Measurements from ENCODE around the gene DAGLA. TPM values are rescaled to one million over a fixed set of nuclear protein-coding genes. Genes with fewer than 3 reads are reported as not detected.

DAGLA gene
- total and polyA plus RNA-seq, 2 donors (not counting 3 experiments of a cell fraction or from before 2014, with no cell fraction given) = 2.5 to 4.7 TPM

- no peak for TF ChIP-seq EZH2 (IDR thresholded peaks at IDR 0.05; ENCODE audit: borderline replicate concordance, low read depth, low read length, severe bottlenecking)
- no peak for TF ChIP-seq JUN (IDR thresholded peaks at IDR 0.05; ENCODE audit: borderline replicate concordance, insufficient read depth, insufficient read length, low read depth)
- no peak for TF ChIP-seq GATA2 (IDR thresholded peaks at IDR 0.05; ENCODE audit: insufficient read depth, insufficient read length, low read depth, low read length)
- no peak overlapping the region for H3K9ac ChIP-seq (replicated peaks; ENCODE audit: extremely low read depth, insufficient read depth, low read length)
- peak overlapping the region in 1 of 3 experiments; percentile 3 for H3K4me3 ChIP-seq (replicated peaks in 1 of 3; ENCODE audit: insufficient read depth in 1 of 3, low read depth in 1 of 3, low read length in 3 of 3)
- ChIA-PET CTCF (interaction anchor here (0.6 to 4.1 kb wide), 9 partner anchors 11 to 331 kb away, joined by 3 to 91 read pairs (median 4); no protein-coding TSS in a partner anchor), POLR2A (no interaction called here)
- DNase-seq (ENCODE audit: low read depth, low spot score) (peak; percentile 43), FAIRE-seq (no peak)
- BruUV-seq (replicated peaks) = no TSS peak
- H3K9me3 ChIP-seq (replicated peaks; ENCODE audit: control insufficient read depth, insufficient read depth, low read length) = no peaks in the 10 kb centered on the region
- dilution Hi-C loops (cut with MboI; ENCODE audit: extremely low pct_ligation_motif_present, low sequenced_read_pairs) (no loop called here), intact Hi-C loops (cut with micrococcal nuclease) (no loop called here)
- no peaks in the 10 kb centered on the region for H3K79me2 ChIP-seq (ENCODE audit: control insufficient read depth, insufficient read depth, low read length)
- no peaks in the 10 kb centered on the region for H3K4me1 ChIP-seq (ENCODE audit: control insufficient read depth, extremely low read depth, insufficient read depth, low read length)
- H4K20me1 ChIP-seq (replicated peaks; ENCODE audit: control insufficient read depth, extremely low read depth, insufficient read depth, low read length) = no peaks in the 10 kb centered on the region
- H3K27me3 ChIP-seq (ENCODE audit: control insufficient read depth in 2 of 2, insufficient read depth in 2 of 2, low read length in 2 of 2) = no peaks in the 10 kb centered on the region
- peak overlapping the region; percentile 53 for H2AFZ ChIP-seq (ENCODE audit: low read depth, low read length)
- H3K36me3 ChIP-seq (ENCODE audit: control insufficient read depth in 2 of 2, extremely low read depth in 1 of 2, insufficient read depth in 2 of 2, low read length in 2 of 2) = no peaks in the 10 kb centered on the region
- H3K4me2 ChIP-seq (ENCODE audit: insufficient read depth, low read length) = no peak overlapping the region
- no peaks in the 10 kb centered on the region for H3K9me1 ChIP-seq (replicated peaks; ENCODE audit: control insufficient read depth, extremely low read depth, insufficient read depth, low read length)
- H3K27ac ChIP-seq (ENCODE audit: insufficient read depth, low read depth, low read length) = no peak overlapping the region
Observed at GRCh38 chr11:61777234-61778090, 97.3 kb downstream of the DAGLA start.

- no peak overlapping the region for H2AFZ ChIP-seq (ENCODE audit: low read depth, low read length)
- no peak overlapping the region for H3K27ac ChIP-seq (ENCODE audit: insufficient read depth, low read depth, low read length)
- no peaks in the 10 kb centered on the region for H3K27me3 ChIP-seq (ENCODE audit: control insufficient read depth in 2 of 2, insufficient read depth in 2 of 2, low read length in 2 of 2)
- TF ChIP-seq EZH2 (IDR thresholded peaks at IDR 0.05; ENCODE audit: borderline replicate concordance, low read depth, low read length, severe bottlenecking) = no peak
- no peak for TF ChIP-seq GATA2 (IDR thresholded peaks at IDR 0.05; ENCODE audit: insufficient read depth, insufficient read length, low read depth, low read length)
- TF ChIP-seq CTCF (IDR thresholded peaks at IDR 0.05; ENCODE audit: extremely low read depth in 1 of 2, insufficient read depth in 1 of 2, low read depth in 1 of 2, low read length in 2 of 2) = no peak
- TF ChIP-seq FOS (IDR thresholded peaks at IDR 0.05; ENCODE audit: borderline replicate concordance, insufficient read depth, low read length) = no peak
- TF ChIP-seq POLR2A (IDR thresholded peaks at IDR 0.05; ENCODE audit: low read depth, low read length) = no peak
- TF ChIP-seq MYC (IDR thresholded peaks at IDR 0.05; ENCODE audit: low read depth, low read length) = no peak
- TF ChIP-seq POLR2AphosphoS5 (IDR thresholded peaks at IDR 0.05; ENCODE audit: insufficient read depth, low read depth, low read length) = no peak
- TF ChIP-seq MAX (IDR thresholded peaks at IDR 0.05; ENCODE audit: insufficient read depth, insufficient read length) = no peak
- no peak for TF ChIP-seq JUN (IDR thresholded peaks at IDR 0.05; ENCODE audit: borderline replicate concordance, insufficient read depth, insufficient read length, low read depth)
- no peak overlapping the region for H3K4me2 ChIP-seq (ENCODE audit: insufficient read depth, low read length)
- BruUV-seq (replicated peaks) = no TSS peak
- ChIA-PET CTCF (interaction anchor here (1.1 to 1.9 kb wide), 3 partner anchors 9 to 45 kb away, joined by 3 to 10 read pairs (median 6); no protein-coding TSS in a partner anchor), POLR2A (no interaction called here)
- H3K9me3 ChIP-seq (replicated peaks; ENCODE audit: control insufficient read depth, insufficient read depth, low read length) = no peaks in the 10 kb centered on the region
- H3K9me1 ChIP-seq (replicated peaks; ENCODE audit: control insufficient read depth, extremely low read depth, insufficient read depth, low read length) = no peaks in the 10 kb centered on the region
- intact Hi-C loops (cut with micrococcal nuclease) = no loop called here
- H3K9ac ChIP-seq (replicated peaks; ENCODE audit: extremely low read depth, insufficient read depth, low read length) = no peak overlapping the region
- no peaks in the 10 kb centered on the region for H3K36me3 ChIP-seq (ENCODE audit: control insufficient read depth in 2 of 2, extremely low read depth in 1 of 2, insufficient read depth in 2 of 2, low read length in 2 of 2)
- H3K4me1 ChIP-seq (ENCODE audit: control insufficient read depth, extremely low read depth, insufficient read depth, low read length) = no peaks in the 10 kb centered on the region
- DNase-seq (ENCODE audit: low read depth, low spot score) = no peak
- H4K20me1 ChIP-seq (replicated peaks; ENCODE audit: control insufficient read depth, extremely low read depth, insufficient read depth, low read length) = no peaks in the 10 kb centered on the region
- H3K4me3 ChIP-seq (replicated peaks in 1 of 3; ENCODE audit: insufficient read depth in 1 of 3, low read depth in 1 of 3, low read length in 3 of 3) = no peak overlapping the region
- dilution Hi-C loops (cut with MboI; ENCODE audit: extremely low pct_ligation_motif_present, low sequenced_read_pairs) = no loop called here
- no peaks in the 10 kb centered on the region for H3K79me2 ChIP-seq (ENCODE audit: control insufficient read depth, insufficient read depth, low read length)
- FAIRE-seq = no peak
Observed at GRCh38 chr11:61778357-61778886, 98.2 kb downstream of the DAGLA start.

All from endothelial cell of umbilical vein (primary cell).